ENCODE results near the gene DDI1.

DNA sequence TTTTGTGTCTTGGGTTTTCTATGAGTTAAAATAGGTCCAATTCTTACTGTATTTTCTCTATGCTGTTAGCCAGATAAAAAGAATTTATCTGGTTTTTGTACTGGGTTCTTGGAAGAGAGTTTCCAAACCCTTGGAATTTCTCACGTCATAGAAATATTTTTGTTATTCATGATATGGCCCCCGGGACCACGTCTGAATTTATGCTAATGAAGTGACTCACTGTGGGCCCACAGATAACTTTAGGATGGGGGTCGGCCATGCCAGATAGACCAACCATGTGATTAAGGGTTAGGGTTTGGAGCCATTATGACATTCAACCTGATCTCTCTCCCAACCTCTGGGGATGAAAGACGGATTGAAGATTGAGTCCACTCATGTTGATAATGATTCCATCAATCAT is 35.6 kb upstream of the DDI1 start:
- TF ChIP-seq, protein P1, sequence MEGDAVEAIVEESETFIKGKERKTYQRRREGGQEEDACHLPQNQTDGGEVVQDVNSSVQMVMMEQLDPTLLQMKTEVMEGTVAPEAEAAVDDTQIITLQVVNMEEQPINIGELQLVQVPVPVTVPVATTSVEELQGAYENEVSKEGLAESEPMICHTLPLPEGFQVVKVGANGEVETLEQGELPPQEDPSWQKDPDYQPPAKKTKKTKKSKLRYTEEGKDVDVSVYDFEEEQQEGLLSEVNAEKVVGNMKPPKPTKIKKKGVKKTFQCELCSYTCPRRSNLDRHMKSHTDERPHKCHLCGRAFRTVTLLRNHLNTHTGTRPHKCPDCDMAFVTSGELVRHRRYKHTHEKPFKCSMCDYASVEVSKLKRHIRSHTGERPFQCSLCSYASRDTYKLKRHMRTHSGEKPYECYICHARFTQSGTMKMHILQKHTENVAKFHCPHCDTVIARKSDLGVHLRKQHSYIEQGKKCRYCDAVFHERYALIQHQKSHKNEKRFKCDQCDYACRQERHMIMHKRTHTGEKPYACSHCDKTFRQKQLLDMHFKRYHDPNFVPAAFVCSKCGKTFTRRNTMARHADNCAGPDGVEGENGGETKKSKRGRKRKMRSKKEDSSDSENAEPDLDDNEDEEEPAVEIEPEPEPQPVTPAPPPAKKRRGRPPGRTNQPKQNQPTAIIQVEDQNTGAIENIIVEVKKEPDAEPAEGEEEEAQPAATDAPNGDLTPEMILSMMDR (IDR thresholded peaks at IDR 0.05) = no peak
- no peak for TF ChIP-seq POLR2A (IDR thresholded peaks at IDR 0.05)

Data from testis (tissue), 2 donors.